CD4-positive, alpha-beta T cell treated with Interleukin-12 subunit alpha and Interleukin-12 subunit beta, for 1 hour (primary cell): Measurements from ENCODE around the gene ATF6.

Experiments used
- DNase-seq: peaks from one replicate; pipeline ENCODE4 v3.0.0-alpha.2; 2020

ATF6 gene

DNA sequence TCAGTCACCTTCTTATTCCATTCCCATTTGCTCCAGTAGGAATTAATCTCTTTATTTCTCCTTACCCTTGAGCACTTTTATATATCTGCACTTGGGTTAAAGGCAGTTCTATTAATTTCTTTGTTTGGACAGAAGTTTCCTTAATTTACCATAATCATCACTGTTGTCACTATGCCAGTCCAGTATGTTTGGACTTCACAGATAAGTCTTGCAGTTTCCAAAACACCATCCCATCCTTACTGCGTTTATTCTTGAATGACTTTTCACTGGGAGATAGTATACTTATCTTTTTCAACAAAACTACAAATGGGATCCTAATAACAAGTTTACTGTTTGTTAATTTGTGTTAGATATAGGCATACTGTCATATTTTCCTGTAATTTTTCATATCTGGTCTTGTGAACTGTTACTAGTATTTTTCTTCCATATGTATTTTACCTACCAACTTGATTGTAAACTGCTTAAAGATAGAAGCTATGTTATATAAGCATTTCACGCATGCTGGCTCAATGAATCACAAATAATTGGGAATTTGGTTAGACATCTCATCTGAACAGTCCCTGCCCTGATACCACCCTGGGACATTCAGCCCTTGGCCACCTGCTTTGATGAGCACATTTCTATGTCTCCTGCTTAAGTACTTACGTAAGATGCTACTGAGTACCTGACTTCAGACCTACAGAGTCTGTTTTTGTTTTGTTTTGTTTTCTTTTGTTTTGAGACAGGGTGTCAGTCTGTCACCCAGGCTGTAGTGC lies 179.4 kb downstream of the ATF6 start:
- DNase-seq = no peak

GRCh38 chr1:161946071-161946987 lies 180.2 kb downstream of the ATF6 start:
- DNase-seq = no peak

DNA sequence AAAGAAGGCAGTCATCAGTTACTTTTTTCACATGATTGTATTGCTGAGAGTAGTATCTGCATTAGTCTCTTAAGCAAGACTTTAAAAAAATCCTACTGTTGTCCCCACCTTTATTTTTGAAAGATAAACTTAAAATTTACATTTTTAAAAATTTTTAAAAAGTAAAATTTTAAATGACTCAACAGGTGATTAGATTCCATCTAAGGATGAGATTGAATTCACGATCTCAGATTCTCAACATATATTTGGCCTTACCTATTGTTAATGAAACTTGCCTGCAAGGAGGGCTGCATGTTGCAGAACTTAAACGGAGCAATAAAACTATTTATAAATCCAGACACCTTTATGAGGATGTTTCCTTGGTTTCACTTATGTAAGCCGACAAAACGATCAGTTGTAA lies 182.3 kb downstream of the ATF6 start:
- DNase-seq = no peak

GRCh38 chr1:161949548-161949947 lies 183.4 kb downstream of the ATF6 start:
- DNase-seq = no peak

DNA sequence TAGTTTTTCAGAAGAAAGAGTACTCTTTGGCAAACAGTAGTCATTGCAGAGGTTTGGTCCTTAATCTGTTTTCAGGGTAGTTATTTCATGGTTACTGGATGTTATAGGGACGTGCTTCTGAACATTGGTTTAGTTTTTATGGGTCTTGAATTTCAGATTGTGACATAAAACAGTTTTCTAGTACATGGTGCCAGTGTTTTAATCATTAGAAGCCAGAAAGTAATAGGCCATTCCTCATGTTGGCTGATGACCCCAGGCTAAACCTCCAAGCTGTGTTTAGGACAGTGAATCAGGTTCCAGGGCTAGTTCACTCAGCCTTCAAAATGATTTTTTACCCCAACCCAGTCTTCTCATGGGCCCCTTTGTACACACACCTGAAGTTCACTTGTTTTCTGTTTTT lies 184.3 kb downstream of the ATF6 start:
- DNase-seq = no peak

GRCh38 chr1:161951646-161952045 lies 185.5 kb downstream of the ATF6 start:
- DNase-seq = no peak

DNA sequence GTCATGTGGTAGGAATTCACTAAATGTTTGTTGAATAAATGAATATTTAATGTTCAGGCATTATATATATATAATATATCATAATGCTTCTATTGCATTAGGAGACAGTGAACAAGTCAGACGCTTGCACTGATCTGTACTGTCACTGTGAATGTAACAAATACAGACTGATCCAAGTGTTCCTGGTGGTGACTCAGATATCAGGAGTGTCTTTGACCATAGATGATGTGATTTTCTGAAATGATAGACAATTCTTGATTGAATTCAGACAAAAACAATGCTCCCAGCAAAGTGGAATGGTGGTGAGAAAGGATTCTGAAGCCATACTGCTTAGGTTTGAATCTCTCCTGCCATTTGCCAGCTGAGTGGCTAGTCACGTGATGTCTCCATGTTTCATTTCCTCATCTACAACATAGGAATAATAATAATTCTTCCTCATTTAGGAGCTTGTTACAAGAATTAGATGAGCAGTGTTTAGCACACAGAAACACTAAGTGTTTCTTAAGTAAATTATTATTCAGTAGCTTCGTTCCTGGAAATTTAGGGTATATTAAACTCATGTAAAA lies 186.6 kb downstream of the ATF6 start:
- no peak for DNase-seq

DNA sequence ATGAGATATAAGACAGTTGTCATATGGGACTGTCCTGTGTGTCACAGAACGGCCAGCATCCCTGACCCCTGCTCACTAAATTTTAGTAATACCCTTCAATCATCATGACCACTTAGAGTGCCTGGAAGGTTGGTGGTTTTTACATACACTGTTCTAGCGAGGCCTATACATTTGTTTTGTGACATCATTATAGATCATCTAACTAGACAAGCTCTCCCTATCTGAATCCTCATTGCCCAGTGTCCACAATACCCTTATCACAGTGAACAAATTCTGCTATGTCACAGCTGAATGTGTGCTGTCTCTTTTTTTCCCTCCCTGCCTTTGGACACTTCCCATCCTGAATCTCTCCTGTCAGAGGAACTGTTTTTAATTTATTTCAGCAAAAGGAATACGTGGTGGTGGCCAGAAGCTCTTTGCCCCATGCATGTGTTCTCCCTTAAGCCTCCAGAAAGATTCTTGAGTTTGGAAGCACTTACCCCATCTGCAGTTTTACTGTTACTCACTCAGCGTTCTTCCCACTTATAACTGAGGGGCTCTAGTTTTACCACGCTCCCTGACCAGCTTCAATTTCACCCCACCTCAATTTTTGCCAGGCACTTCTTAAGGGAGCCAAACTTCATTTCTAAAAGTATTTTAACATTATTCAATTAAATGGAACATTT lies 187.3 kb downstream of the ATF6 start:
- no peak for DNase-seq

DNA sequence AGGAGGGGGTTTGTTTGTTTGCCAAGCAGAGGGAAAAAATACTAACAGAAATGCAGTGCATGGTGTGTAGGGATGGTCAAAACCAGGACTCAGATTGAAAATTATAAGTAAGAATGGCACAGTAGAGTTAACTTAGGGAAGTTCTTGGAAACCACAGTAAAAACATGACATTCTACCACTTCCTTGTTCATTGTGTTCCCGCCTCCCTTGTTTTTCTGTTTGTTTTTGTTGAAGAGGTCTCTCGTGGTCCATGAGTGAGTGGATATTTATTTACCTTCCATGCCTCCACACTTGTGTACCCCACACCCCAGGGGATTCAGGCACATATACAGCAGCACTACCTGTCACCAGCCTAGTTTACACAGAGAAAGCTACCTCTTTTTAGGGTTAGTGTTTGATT lies 187.9 kb downstream of the ATF6 start:
- DNase-seq = no peak

DNA sequence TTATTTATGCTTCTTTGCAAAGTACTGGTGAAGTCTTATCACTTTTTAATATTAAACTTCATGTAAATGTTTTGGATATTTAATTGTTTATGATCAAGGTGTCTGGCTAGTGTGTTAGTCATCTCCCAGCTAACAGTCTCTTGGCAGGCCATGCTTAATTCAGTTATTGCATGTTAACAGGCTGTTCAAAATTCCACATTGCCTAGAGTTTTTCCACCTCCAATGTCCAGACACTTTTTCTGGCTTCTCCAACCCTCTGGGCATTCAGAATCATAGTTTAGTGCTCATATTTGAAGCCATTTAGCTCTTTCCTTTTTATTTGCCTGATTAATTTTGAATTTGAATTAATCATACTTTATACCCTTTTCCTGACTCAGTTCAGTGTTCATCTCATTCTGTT lies 188.3 kb downstream of the ATF6 start:
- DNase-seq = no peak

DNA sequence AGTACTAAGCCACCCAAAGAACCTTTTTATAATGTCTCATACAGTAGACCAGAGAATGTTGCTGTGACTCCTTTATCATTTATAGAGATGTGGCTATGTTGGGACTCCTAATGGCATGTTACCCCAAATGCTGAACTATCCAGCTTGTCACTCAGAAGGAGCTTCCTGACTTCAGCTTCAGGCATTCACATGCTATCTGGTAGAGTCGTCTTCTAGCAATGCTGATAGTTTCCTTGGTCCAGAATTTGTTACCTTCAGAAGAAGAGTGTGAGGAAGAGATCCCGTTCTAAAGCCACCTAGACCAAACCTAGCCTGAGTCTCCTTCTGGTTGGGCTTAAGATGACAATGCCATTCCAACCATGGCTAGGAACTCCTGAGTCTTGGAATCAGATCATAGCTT lies 189.5 kb downstream of the ATF6 start:
- no peak for DNase-seq

DNA sequence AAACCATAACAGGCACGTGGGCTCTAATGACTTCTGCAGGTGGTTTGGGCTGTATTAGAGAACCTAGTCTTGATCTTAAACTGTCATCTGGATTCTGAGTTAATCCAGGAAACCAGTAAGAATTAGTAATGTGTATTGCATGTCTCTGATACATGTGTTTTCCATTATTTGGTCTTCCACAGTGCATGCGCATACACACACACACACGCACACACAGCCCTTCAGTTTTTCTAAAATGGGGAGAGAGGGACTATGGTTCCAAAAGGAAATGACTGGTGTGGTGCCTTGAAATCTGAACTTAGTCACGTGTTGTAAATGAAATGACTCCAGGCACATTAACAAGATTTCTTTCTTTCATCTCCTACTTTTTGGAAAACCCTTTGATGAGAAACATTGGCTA lies 190.0 kb downstream of the ATF6 start:
- no peak for DNase-seq

DNA sequence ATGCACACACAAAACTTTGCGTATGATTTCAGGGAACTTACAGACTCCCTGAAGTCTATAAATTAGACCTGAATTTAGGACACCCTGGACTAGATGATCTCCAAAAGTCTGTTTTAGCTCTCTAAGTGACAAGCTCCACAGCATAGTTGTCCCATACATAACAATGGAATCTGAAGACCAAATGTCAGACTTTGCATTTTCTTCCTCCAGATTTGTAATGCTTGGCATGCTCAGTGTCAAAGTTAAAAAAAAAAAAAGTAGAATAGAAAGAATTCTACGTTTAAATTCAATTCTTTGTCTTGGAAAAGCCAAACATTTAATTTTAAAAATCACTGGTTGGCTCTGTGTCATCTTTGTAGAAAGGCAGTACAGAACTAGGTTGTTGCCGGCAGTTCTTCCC lies 190.8 kb downstream of the ATF6 start:
- DNase-seq = no peak

- DNase-seq = no peak
Observed at GRCh38 chr1:161958425-161958824, 192.3 kb downstream of the ATF6 start.

DNA sequence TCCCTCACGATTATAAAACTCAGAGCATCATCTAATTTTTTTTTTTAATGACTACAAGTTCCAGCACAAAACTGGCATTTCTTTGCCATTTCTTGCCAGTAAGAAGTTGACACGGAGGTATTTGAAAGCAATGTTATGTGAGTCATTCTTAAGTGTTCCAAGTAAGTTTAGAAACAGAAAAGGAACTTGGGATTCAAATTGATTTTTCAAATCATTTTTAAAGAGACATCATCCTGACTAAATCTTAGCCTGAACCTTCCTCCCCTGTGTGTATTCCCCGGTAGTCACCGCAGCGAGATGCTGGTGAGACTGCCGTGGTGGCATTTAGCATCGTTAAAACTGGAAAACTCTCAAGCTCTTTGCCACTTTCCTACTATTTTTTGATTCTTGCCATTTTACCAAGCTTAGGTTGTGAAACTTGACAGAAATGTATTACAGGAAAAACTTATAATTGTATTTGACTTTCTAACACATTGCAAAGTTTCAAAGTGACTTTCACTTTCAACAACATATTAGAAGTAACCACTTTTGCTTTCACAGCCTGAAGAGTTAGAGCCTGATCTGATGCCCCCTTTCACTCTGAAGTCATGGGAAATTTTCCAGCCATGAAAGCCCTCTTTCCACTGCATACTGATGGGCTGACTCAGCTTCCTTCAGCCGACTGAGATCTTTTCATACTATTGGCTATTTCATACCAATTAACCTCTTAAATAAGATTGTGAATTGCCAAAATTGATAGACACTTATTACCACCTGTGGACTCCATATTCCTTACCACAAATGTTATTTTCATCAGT lies 196.2 kb downstream of the ATF6 start:
- peak; percentile 23 for DNase-seq

GRCh38 chr1:161966067-161966466 lies 199.9 kb downstream of the ATF6 start:
- no peak for DNase-seq

DNA sequence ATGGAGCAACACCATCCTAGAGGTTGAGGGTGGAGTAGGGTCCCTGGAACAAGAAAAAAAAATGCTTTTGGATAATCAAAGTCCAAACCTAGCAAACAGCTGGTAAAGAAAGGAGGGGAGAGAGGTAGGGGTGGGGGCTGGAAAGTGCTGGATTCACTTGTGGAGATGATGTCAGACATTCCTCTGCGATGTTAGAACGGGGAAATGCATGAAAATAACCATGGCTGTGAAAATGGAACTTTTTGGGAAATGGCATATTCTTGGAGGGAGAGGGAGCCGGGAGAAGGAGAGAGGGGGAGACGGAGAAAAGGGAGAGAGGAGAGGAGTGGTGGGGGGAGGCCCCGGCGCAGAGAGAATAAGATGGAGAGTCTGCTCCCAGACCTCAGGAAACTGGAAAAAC lies 203.9 kb downstream of the ATF6 start:
- DNase-seq = no peak

- DNase-seq = no peak
Observed at GRCh38 chr1:161970633-161971032, 204.5 kb downstream of the ATF6 start.

DNA sequence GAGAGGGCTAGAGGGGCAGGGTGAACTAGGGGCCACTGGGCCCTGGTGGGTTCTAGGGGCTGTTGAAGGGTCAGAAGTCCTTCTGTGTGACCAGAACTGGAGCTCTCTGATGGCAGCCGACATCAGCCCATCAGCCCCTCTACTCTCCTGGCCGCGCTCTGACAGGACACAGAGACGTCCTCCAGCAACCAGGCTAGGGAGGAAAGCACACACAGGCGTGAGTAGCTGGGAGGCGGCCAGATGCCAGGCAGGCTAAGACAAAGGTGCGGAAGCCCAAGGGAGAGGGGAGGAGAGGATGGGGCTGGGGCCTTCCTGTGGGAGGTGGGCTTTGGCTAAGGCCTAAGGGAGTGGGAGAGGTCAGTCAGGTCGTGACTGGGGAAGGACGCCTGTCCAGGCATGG lies 206.7 kb downstream of the ATF6 start:
- no peak for DNase-seq

DNA sequence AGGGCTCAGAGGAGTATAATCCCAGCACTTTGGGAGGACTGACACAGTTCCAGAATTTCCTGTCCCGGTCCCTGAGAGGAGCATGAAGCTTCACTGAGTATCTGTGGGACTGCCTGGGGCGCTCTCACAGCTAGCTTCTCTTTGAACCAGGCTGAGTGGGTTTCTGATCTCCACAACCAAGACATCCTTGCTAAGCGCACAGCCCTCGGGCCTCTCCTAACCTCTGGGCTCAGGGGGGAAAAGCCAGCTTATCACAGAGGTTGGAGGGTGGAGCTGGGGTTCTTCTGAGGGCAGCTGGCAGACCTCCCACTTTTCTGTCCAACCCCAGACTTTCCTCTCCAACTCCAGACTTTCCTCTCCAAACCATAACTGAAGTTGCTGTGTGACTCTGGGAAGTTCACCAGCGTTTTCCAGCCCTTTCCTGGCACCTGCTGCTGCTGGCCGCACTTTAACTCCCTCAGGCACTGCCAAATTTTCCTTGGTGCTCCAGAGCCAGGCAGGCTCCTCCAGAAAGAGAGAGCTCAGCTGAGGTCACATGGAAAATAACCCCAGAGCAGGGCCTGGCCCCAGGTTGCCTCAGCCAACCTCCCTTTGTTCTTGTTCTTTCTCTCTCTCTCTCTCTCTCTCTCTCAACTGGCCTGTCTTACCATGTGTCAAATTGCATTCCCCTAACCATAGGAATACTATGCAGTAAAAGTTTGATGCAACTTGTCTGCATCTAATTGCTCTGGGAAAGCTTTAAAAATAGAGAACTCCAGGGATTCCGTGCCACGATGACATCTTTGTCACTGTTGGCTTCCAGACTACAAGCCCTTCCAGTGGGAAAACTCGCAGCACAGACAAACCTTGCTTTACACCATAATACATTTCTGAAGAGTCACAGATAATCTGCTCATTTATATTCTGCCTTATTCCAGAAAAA lies 208.1 kb downstream of the ATF6 start:
- no peak for DNase-seq

DNA sequence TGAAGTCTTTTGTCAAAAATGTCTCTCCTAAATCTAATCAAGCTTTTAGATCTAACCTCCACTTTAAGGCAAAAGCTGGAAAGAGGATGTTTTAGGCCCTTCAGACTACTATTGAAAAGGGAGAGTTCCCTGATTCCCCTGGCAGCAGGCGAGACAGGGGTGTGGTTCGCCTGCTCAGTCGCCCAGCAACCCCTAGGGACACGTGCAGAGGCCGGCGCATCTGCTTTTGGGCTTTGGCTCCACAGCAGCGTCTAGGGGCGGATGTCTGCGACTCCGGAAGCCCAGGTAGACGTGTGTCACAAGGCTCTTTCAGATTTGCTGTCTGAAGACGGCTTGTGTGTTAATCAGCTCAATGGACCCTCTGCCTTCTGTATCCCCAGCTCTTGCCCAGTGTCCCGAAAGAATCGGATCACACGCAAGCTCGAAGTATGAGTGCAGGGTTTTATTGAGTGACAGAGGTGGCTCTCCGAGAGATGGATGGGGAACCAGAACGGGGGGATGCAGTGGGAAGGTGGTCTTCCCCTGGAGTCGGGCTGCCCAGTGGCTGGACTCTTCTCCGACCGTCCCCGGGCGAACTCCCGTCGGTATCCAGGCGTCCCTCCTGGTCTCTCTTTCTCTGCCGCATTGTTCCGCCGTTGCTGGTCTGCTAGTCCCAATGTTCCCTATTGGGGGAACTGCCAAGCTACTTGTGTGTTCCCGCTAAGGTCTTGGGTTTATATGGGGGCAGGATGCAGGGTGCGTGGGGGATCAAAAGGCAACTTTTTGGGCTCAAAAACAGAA lies 212.1 kb downstream of the ATF6 start:
- DNase-seq = no peak
